A549 (cell line): ENCODE data around the gene ACSM6. TPM values are rescaled to one million over a fixed set of nuclear protein-coding genes. Genes with fewer than 3 reads are reported as not detected.
"Not testable (repeated sequence)": the region's sequence is repeated elsewhere in the genome, so short reads cannot be mapped to it uniquely, and the experiment has no call there.

ENCODE experiments used
- ATAC-seq, 2 experiments: fragments of 200-7000 bp in 1 of 2; fragments of >200 bp in 1 of 2; cut with Nextera tagmentation in 1 of 2; cut with Tn5 transposase in 1 of 2; 3 replicates each; pipeline versions ENCODE4 v1.8.0 to v1.9.1; 2018 to 2020; ENCODE audit warnings: mild to moderate bottlenecking in 1 of 2, moderate library complexity in 1 of 2
- CTCF ChIA-PET: fragments of 300-600 bp; sonication (Branson Sonifier 250); formaldehyde crosslinking; extraction: SDS; loops from one replicate; lab custom pipeline; 2021; ENCODE audit warnings: antibody characterized with exemption, inconsistent platforms; lab: Yijun Ruan, JAX
- POLR2A ChIA-PET: fragments of 350-600 bp; formaldehyde crosslinking; extraction: SDS; loops from one replicate; lab custom pipeline; 2021; ENCODE audit warnings: antibody characterized with exemption, inconsistent platforms; lab: Yijun Ruan, JAX
- DNase-seq, 2 experiments: peaks; one replicate each; pipeline versions ENCODE4 v3.0.0 to v3.0.0-alpha.2; 2011 to 2016; ENCODE audit warnings: low read depth in 1 of 2, low spot score in 1 of 2
- FAIRE-seq: peaks from 2 replicates; lab custom pipeline; 2011; peaks lifted over from hg19 to GRCh38; lab: Jason Lieb, UNC
- H3K27ac ChIP-seq, 2 experiments: fragments of >200 bp; sonication (Bioruptor Twin); formaldehyde crosslinking; 3 replicates each; pipeline ENCODE4 v1.5.1; 2016 to 2017
- H3K4me1 ChIP-seq: fragments of >200 bp; sonication (Bioruptor Twin); formaldehyde crosslinking; 3 replicates; pipeline ENCODE4 v1.6.1; 2016
- H3K4me2 ChIP-seq: fragments of >200 bp; sonication (Bioruptor Twin); formaldehyde crosslinking; 3 replicates; pipeline ENCODE4 v1.6.1; 2016
- H3K4me3 ChIP-seq: fragments of >200 bp; sonication (Bioruptor Twin); formaldehyde crosslinking; 3 replicates; pipeline ENCODE4 v1.5.1; 2016
- H3K9me3 ChIP-seq: fragments of >200 bp; sonication (Bioruptor Twin); formaldehyde crosslinking; 3 replicates; pipeline ENCODE4 v1.6.1; 2016
- ATOH8 ChIP-seq: fragments of 250-450 bp; sonication (Bioruptor Pico); IDR thresholded peaks from 2 replicates; pipeline ENCODE4 v1.5.0; 2020; ENCODE audit warnings: low read depth, mild to moderate bottlenecking, moderate library complexity
- BHLHE40 ChIP-seq: IDR thresholded peaks from 2 replicates; pipeline ENCODE4 v1.6.1; 2012; ENCODE audit warnings: low read depth, low read length, inconsistent platforms
- EHMT2 ChIP-seq: fragments of 200-600 bp; sonication (generic); IDR thresholded peaks from 2 replicates; pipeline ENCODE4 v1.6.1; 2016; ENCODE audit warnings: antibody characterized with exemption, low read depth, mild to moderate bottlenecking, moderate library complexity
- FOSB ChIP-seq: fragments of 250-450 bp; sonication (Bioruptor Pico); IDR thresholded peaks from 2 replicates; pipeline ENCODE4 v1.5.0; 2020; ENCODE audit warnings: mild to moderate bottlenecking, moderate library complexity
- FOSL2 ChIP-seq, 2 experiments: fragments of 450-650 bp in 1 of 2; fragments of >200 bp in 1 of 2; sonication (Bioruptor Twin) in 1 of 2; formaldehyde crosslinking; IDR thresholded peaks; 2 replicates each; pipeline versions ENCODE4 v1.5.0 to v1.6.1; 2016 to 2020; ENCODE audit warnings: mild to moderate bottlenecking in 1 of 2, moderate library complexity in 1 of 2
- FOXS1 ChIP-seq: fragments of 250-450 bp; sonication (Bioruptor Pico); IDR thresholded peaks from 2 replicates; pipeline ENCODE4 v1.5.0; 2020; ENCODE audit warnings: mild to moderate bottlenecking, moderate library complexity
- HDAC2 ChIP-seq: fragments of 200-600 bp; sonication (generic); IDR thresholded peaks from 2 replicates; pipeline ENCODE4 v1.6.1; 2016
- HES2 ChIP-seq: fragments of >200 bp; sonication (Bioruptor Twin); formaldehyde crosslinking; IDR thresholded peaks from 2 replicates; pipeline ENCODE4 v1.6.1; 2016
- HMGXB4 ChIP-seq: fragments of 250-450 bp; sonication (Bioruptor Pico); IDR thresholded peaks from 2 replicates; pipeline ENCODE4 v1.5.0; 2021; ENCODE audit warnings: mild to moderate bottlenecking, moderate library complexity, borderline replicate concordance
- HOXA7 ChIP-seq: fragments of 250-450 bp; sonication (Bioruptor Pico); IDR thresholded peaks from 2 replicates; pipeline ENCODE4 v1.5.0; 2020; ENCODE audit warnings: mild to moderate bottlenecking, moderate library complexity
- HOXB13 ChIP-seq: fragments of 250-450 bp; sonication (Bioruptor Pico); IDR thresholded peaks from 2 replicates; pipeline ENCODE4 v1.5.0; 2020; ENCODE audit warnings: low read depth, mild to moderate bottlenecking, moderate library complexity
- HOXB5 ChIP-seq: fragments of 250-450 bp; sonication (Bioruptor Pico); IDR thresholded peaks from 2 replicates; pipeline ENCODE4 v1.5.0; 2020; ENCODE audit warnings: mild to moderate bottlenecking, moderate library complexity
- JUN ChIP-seq, 2 experiments: fragments of >200 bp; sonication (Bioruptor Twin); formaldehyde crosslinking; IDR thresholded peaks; 2 replicates in 1 of 2; 3 replicates in 1 of 2; pipeline ENCODE4 v1.6.1; 2016 to 2017
- JUNB ChIP-seq: fragments of >200 bp; sonication (Bioruptor Twin); formaldehyde crosslinking; IDR thresholded peaks from 2 replicates; pipeline ENCODE4 v1.6.1; 2016
- KDM5A ChIP-seq: fragments of 200-600 bp; sonication (generic); IDR thresholded peaks from 2 replicates; pipeline ENCODE4 v1.6.1; 2016; ENCODE audit warnings: antibody characterized with exemption, mild to moderate bottlenecking
- MAFK ChIP-seq: fragments of 450-650 bp; IDR thresholded peaks from 2 replicates; pipeline ENCODE4 v1.6.1; 2014; ENCODE audit not compliant: partially characterized antibody
- NFE2L2 ChIP-seq: fragments of 150-350 bp; conservative IDR thresholded peaks from 2 replicates; pipeline ENCODE4 v1.6.1; 2014; ENCODE audit warnings: low read length
- NR3C1 ChIP-seq: fragments of >200 bp; sonication (Bioruptor Twin); formaldehyde crosslinking; IDR thresholded peaks from 3 replicates; pipeline ENCODE4 v1.6.1; 2017
- POLR2A ChIP-seq: IDR thresholded peaks from 2 replicates; pipeline ENCODE4 v1.6.1; 2012; ENCODE audit warnings: mild to moderate bottlenecking, low read length
- RARB ChIP-seq: fragments of 250-450 bp; sonication (Bioruptor Pico); IDR thresholded peaks from 2 replicates; pipeline ENCODE4 v1.8.0; 2021; ENCODE audit warnings: mild to moderate bottlenecking, moderate library complexity
- REST ChIP-seq: fragments of 200-600 bp; sonication (generic); IDR thresholded peaks from 2 replicates; pipeline ENCODE4 v1.6.1; 2016; ENCODE audit warnings: antibody characterized with exemption, mild to moderate bottlenecking, moderate library complexity
- RFX5 ChIP-seq: fragments of 450-650 bp; IDR thresholded peaks from 2 replicates; pipeline ENCODE4 v1.7.1; 2014; ENCODE audit warnings: antibody characterized with exemption, mild to moderate bottlenecking, moderate library complexity
- TP53 ChIP-seq: fragments of 250-450 bp; sonication (Bioruptor Pico); IDR thresholded peaks from 2 replicates; pipeline ENCODE4 v1.5.0; 2021; ENCODE audit warnings: mild to moderate bottlenecking, moderate library complexity
- ZSCAN20 ChIP-seq: fragments of 250-450 bp; sonication (Bioruptor Pico); IDR thresholded peaks from 2 replicates; pipeline ENCODE4 v1.8.0; 2022; ENCODE audit warnings: mild to moderate bottlenecking, moderate library complexity
- WGBS: methylation state at CpG from one replicate; pipeline ENCODE4 v1.1.6; 2017; ENCODE audit errors: missing lambda C conversion rate; 5-methylcytosine and 5-hydroxymethylcytosine counted together
- polyA plus RNA-seq, 4 experiments: library from polyadenylated mRNA; depleted of rRNA in 3 of 4; stranded (reverse); fragments of >200 nt; fragmentation: RNase III in 1 of 4; extraction: RNeasy Plus Mini Kit Qiagen cat#74134 plus additional on column Dnase treatment in 1 of 4; gene quantifications; 2 replicates in 3 of 4; 3 replicates in 1 of 4; pipeline ENCODE4 v1.2.3, GENCODE V29; 2011 to 2017

The ACSM6 gene
- polyA plus RNA-seq, 2 of the 4 experiments (the other 2 are of a cell fraction): not detected

- H3K4me3 ChIP-seq: no peak overlapping the region
- ATAC-seq: no peak
- FAIRE-seq: no peak
- H3K27ac ChIP-seq: peak overlapping the region in 1 of 2 experiments; percentile 61; a peak in 3 of 6 replicates
- H3K9me3 ChIP-seq: no peaks in the 10 kb centered on the region
- WGBS: 49% methylated on average over 2 of the region's 2 CpGs
- peaks cover 42% of the 10 kb centered on the region for H3K4me1 ChIP-seq
- TF ChIP-seq NFE2L2 (no peak), EHMT2 (no peak), FOSL2 (IDR thresholded peaks at IDR 0.05) (no peak), FOSL2 (CRISPR knock-in tag; IDR thresholded peaks at IDR 0.05) (no peak), RFX5 (no peak), KDM5A (no peak), HMGXB4 (CRISPR knock-in tag) (no peak), ZSCAN20 (CRISPR knock-in tag) (no peak)
- POLR2A ChIA-PET: no interaction called here
- H3K4me2 ChIP-seq: no peak overlapping the region
- CTCF ChIA-PET: interaction anchor here (1.1 to 2.1 kb wide), 2 partner anchors 16 to 18 kb away, joined by 3 to 6 read pairs; no protein-coding TSS in a partner anchor
- DNase-seq: no peak
Observed at GRCh38 chr10:95225136-95225535, 31.1 kb downstream of the ACSM6 start.

GRCh38 chr10:95228934-95229723 is 35.1 kb downstream of the ACSM6 start:
- CTCF ChIA-PET: interaction anchor here (0.7 to 4.2 kb wide), 7 partner anchors 14 to 202 kb away, joined by 3 to 16 read pairs (median 11); no protein-coding TSS in a partner anchor
- peak; percentile 74 to 84 for ATAC-seq
- POLR2A ChIA-PET: interaction anchor here (0.9 to 1.5 kb wide), 2 partner anchors 49 to 59 kb away, joined by 3 read pairs; no protein-coding TSS in a partner anchor
- TF ChIP-seq ATOH8 (CRISPR knock-in tag) (peak; percentile 18; the same call in 1 of the 2 replicates), HOXB13 (CRISPR knock-in tag) (peak; percentile 52; the same call in 1 of the 2 replicates), FOXS1 (CRISPR knock-in tag) (peak; percentile 20; the same call in 1 of the 2 replicates), RARB (CRISPR knock-in tag) (peak; percentile 62; the same call in 1 of the 2 replicates)
- H3K9me3 ChIP-seq, H3K4me3 ChIP-seq, FAIRE-seq, DNase-seq: not testable (repeated sequence)
- H3K27ac ChIP-seq: peak overlapping the region; percentile 93
- peak overlapping the region; percentile 70 for H3K4me2 ChIP-seq
- WGBS: 22% methylated on average over 14 of the region's 14 CpGs
- H3K4me1 ChIP-seq: peaks cover 36% of the 10 kb centered on the region

- WGBS: 60% methylated on average over 10 of the region's 10 CpGs
- Histone ChIP-seq H3K27ac (peak overlapping the region; percentile 93), H3K4me1 (peaks cover 39% of the 10 kb centered on the region), H3K9me3 (no peaks in the 10 kb centered on the region), H3K4me3 (no peak overlapping the region; the same call in 2 of the 3 replicates), H3K4me2 (peak overlapping the region; percentile 70)
- peak; percentile 60 to 91 for DNase-seq
- FAIRE-seq: peak; percentile 96
- POLR2A ChIA-PET: interaction anchor here (0.9 to 1.5 kb wide), 2 partner anchors 48 to 58 kb away, joined by 3 read pairs; no protein-coding TSS in a partner anchor
- ATAC-seq: peak; percentile 96 to 97
- CTCF ChIA-PET: interaction anchor here (0.7 to 4.2 kb wide), 4 partner anchors 13 to 201 kb away, joined by 3 to 16 read pairs (median 8); no protein-coding TSS in a partner anchor
- TF ChIP-seq EHMT2: no peak
- TF ChIP-seq HES2: no peak
- TF ChIP-seq MAFK: peak; percentile 99
- no peak for TF ChIP-seq BHLHE40
- no peak for TF ChIP-seq REST
- peak in 1 of 2 experiments; percentile 84; a peak in 3 of 5 replicates for TF ChIP-seq JUN (IDR thresholded peaks at IDR 0.05)
- TF ChIP-seq NR3C1: no peak
- TF ChIP-seq JUNB: peak; percentile 86
- TF ChIP-seq HOXA7 (CRISPR knock-in tag): peak; percentile 68
- TF ChIP-seq HDAC2: no peak
- TF ChIP-seq TP53 (CRISPR knock-in tag): no peak
- TF ChIP-seq FOSB (CRISPR knock-in tag): no peak
- peak; percentile 16; the same call in 1 of the 2 replicates for TF ChIP-seq HOXB5
- TF ChIP-seq POLR2A: no peak
Observed at GRCh38 chr10:95229724-95230627, 35.9 kb downstream of the ACSM6 start.
